CD4-positive, alpha-beta T cell treated with Interleukin-12 subunit alpha and Interleukin-12 subunit beta, for 1 hour (primary cell): ENCODE results near the gene SYT8.

ENCODE experiments used
- DNase-seq: peaks from one replicate; pipeline ENCODE4 v3.0.0-alpha.2; 2020

Gene SYT8

DNA sequence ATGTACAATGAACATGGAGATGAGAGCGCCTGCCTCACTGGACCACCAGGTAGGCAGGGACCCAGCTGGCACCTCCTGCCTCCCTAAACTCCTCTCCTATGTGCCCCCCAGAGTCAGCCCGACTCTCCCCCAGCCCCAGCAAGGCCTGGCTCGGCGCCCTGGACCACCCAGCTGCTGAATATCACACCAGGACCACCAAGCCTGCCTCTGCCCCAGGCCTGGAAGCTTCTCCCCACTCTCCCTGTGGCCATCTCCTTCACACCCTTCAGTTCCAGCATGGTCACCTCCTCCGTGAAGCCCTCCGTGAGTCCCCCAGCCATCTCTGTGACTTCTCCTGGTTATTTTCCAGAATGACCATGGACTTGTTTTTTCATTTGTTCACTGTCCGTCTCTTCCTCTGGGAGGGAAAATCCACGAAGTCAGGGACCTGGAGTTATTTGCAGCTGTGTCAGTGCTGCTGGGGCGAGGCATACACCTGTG lies 11.7 kb downstream of the SYT8 start:
- DNase-seq, result no peak

- DNase-seq, result no peak
These were observed 12.4 kb downstream of the SYT8 start for GRCh38 chr11:1847006-1847735.

- DNase-seq, result no peak
These were observed 13.3 kb downstream of the SYT8 start for GRCh38 chr11:1847926-1848639.

DNA sequence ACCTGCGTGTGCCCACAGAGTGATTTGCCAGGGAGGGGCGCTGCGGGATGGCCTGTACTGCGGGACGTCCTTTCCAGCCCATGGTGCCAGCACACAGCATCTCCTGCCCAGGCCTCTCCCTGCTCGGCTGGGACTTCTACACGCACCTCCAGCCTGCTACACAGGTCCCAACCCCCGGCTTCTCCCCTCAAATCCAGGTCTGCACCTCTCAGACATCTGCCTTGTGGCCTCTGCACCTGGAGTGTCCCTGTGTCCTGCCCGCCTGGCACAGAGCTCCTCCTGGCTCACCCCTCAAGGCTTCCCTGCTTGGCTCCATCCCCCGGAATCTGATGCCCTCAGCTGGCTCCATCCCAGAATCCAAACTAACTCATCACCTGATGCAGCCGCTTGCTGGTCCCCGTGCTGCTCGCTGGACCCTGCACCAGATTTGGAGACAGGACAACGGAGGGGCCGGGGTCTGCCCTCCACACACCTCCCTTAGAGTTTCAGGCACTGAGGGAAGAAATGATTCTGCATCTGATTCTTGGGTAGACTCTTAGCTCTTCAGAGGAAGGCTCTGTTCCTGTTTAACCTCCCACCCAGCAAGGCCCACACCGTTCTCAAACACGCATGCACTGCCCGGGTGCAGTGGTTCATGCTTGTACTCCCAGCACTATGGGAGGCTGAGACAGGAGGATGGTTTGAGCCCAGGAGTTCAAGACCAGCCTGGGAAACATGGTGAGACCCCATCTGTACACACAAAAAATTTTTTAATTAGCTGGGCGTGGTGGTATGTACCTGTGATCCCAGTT lies 14.0 kb downstream of the SYT8 start:
- DNase-seq, result no peak

GRCh38 chr11:1851468-1852180 lies 16.8 kb downstream of the SYT8 start:
- no peak for DNase-seq

- DNase-seq, result no peak
These were observed 17.6 kb downstream of the SYT8 start for GRCh38 chr11:1852271-1852876.

DNA sequence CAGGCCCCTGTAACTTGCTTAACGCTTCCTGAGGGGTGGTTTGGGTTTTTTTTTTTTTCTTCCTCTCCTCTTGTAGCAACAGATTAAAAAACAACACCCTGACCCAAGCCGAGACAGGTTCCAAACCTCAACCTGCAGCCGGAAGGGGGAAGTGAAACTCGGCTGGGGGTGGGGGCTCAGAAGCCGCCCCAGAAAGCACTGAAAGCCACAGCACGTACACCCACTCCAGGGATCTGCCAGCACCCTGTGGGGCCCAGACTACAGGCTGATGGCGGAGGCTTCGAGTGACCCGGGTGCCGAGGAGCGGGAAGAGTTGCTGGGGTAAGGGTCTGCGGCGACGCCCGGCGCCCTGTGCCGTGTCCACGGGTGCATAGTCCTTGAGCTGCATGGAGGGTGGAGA lies 18.1 kb downstream of the SYT8 start, which contains the start of gene LSP1:
Gene LSP1 (plus strand): TSS at position 208 of the 400 bp plus-strand sequence. CDS start 61 bp downstream, at position 269.
- DNase-seq, result peak; percentile 89

DNA sequence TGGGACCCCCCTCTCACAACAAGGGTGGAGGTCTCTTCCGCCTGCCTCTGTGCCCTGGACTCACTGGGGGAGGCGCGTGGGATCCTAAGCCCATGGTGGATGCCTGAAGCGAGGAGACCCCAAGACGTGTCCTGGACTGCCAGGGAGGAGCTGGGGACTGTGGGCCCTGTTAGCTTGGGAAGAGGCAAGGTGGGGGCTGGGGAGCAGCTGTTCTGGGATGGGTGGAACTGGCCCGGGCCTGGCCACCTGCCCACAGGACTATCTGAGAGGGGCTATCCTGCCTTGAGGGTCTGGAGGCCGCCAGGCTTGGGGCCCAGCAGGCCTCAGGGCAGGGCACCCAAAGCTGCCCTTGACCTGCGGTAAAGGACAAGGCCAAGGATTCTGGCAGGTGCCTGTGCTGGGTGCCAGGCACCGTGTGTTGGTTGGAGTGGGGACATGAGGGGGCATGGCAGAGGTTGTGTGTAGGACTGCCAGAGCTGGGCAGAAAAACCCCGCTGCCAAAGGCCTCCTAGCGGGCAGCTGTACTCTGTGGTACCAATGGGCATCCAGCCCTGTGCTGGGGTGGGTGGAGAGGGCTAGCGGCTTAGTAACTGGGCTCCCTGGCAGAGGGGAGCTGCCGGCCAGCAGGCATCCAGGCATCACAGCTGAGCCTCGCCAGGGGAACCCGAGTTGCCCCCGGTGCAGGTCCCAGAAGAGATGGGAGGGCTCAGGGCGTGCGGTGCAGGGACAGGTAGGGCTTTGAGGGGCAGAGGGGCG lies 18.8 kb downstream of the SYT8 start:
- DNase-seq, result peak; percentile 47

DNA sequence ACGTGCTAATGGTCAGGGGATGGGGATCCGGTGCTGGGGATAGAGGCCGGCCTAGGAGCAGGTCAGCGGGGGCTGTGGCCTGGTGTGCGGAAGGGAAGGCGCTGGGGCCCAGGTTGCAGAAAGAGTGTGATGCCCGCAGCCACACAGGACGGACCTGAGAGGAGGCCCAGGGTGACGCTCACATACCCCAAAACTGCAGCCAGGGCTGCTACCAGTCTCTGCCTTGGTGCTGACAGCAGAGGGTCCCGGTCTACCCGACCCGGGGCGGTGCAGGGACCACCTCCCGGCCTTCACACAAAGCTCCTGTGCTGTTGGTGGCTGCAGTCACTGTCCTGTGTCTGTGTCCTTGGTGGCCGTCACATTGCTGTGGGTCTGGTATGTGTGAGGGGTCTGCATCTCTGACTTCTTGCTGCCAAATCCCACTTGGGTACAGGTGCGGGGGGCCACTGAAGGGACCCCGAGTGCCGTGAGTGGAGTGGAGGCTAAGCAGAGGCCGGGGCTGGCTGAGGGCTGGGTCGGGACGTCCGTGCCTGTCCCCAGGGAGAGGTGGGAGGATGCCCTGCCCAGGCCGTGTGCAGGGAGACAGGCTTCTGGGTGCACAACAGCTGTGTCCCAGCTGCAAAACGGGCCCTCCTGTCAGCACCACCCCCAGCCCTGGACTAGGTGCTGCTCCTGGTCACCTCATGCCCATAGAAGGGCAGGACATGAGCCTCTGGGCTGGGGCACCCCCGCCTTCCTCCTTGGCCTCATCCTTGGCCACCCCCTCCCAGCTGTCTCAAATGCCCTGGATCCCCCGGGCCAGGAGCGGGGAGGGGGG lies 19.6 kb downstream of the SYT8 start:
- DNase-seq, result peak; percentile 18

- DNase-seq, result peak; percentile 21
These were observed 20.4 kb downstream of the SYT8 start for GRCh38 chr11:1854949-1855885.

DNA sequence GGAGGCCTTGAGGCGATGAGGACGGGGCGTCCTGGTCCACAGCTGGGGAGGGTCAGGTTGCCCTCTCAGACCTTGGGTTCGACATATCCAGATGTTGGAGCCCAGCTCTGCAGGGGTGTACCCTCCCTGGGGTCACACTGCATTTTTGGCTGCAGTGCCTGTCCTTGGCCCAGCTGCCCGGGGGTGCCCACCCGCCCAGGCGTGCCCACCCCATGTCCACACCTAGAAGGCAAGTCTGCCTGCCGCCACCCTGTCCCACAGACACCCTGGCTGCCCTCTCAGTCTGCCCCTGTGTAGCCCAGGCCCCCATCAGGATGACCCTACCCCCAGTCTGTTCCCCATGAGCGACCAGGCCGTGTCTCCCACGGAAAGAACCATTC lies 21.1 kb downstream of the SYT8 start:
- DNase-seq, result no peak

GRCh38 chr11:1856306-1857005 lies 21.7 kb downstream of the SYT8 start:
- no peak for DNase-seq

DNA sequence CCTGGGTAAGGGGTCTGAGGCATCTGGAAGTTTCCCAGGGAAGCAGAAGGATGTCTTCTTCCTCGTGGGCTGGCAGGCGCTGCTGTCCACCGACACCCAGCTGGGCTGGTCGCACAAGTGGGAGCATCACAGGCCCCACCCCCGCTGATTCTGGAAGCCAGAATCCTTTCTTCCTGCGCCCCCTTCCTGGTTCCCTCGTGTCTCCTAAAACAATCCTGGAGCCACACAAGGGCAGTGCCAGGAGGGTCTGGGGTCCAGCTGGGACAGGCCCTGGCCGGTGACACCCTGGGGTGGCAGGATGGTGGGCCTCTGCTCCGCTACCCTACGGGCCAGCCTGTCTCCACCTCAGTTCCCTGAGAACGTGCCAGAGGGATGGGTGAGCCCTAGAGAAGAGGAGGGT lies 22.3 kb downstream of the SYT8 start:
- no peak for DNase-seq

DNA sequence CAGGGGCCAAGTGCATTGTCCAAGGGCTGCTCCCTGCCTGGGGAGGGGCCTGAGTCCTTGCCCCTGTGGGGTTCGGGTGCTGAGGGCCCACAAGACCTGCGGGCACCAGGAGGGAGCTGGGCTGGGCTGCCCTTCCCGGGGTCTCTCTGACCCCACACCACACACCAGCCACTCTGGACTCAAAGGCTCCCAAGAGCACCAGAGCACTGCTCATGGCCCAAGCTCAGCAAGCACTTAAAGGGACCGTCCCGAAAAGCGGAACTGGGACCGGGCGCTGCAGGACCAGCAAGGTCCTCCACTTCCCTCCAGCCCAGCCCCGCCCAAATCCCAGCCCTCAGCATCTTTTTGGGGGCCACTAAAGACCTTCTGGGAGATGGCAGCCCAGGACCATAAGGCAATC lies 23.4 kb downstream of the SYT8 start:
- DNase-seq, result no peak

GRCh38 chr11:1858576-1858975 lies 23.8 kb downstream of the SYT8 start:
- DNase-seq, result no peak

DNA sequence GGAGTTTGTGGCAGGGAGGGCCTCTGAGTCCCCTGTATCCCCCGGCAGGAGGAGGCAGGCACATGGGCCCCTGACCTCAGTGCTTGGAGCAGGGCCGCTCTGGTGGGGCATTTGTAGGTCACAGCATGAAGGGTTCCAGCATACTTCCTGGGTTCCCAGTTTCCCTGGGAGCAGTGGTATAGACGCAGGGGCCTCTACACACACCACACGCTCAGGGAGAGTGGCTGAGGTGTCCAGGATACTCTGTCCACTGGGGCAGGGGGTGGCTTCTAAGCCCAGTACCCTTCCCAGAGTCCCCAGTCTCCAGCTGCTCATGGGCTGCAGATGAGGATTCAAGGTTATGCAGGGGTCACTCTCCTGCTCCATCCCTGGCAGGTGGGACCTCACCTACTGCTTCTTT lies 24.2 kb downstream of the SYT8 start:
- no peak for DNase-seq

DNA sequence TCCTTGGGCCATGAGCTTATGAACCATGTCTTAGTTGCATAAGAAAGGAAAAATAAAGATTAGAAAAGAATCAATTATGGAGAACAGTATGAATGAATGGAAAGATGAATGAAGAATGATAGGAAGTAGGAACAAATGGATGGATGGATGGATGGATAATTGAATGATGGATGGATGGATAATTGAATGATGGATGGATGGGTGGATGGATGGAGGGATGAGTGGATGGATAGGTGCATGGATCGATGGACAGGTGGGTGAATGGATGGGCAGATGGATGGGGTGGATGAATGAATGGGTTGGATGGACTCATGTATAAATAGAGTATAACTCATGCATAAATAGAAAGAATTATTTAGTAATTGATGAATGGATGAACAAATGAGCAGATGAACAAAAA lies 25.3 kb downstream of the SYT8 start:
- no peak for DNase-seq

GRCh38 chr11:1861435-1862411 lies 26.9 kb downstream of the SYT8 start:
- no peak for DNase-seq
